ENCODE measurements around the gene ARHGAP22.

The ARHGAP22 gene

GRCh38 chr10:48511875-48512231 is 93.0 kb downstream of the ARHGAP22 start:
- DNase-seq (ENCODE audit: low read depth in 2 of 2) = no peak

GRCh38 chr10:48511066-48511874 is 93.6 kb downstream of the ARHGAP22 start:
- DNase-seq (ENCODE audit: low read depth in 2 of 2) = no peak

GRCh38 chr10:48509974-48510692 is 94.7 kb downstream of the ARHGAP22 start:
- no peak for DNase-seq (ENCODE audit: low read depth in 2 of 2)

- DNase-seq (ENCODE audit: low read depth in 2 of 2) = no peak
Measured at GRCh38 chr10:48508791-48509772, 95.8 kb downstream of the ARHGAP22 start.

- no peak for DNase-seq (ENCODE audit: low read depth in 2 of 2)
Measured at GRCh38 chr10:48507933-48508790, 96.7 kb downstream of the ARHGAP22 start.

- no peak for DNase-seq (ENCODE audit: low read depth in 2 of 2)
Measured at GRCh38 chr10:48507494-48507893, 97.4 kb downstream of the ARHGAP22 start.

- DNase-seq (ENCODE audit: low read depth in 2 of 2) = no peak
Measured at GRCh38 chr10:48506147-48506917, 98.5 kb downstream of the ARHGAP22 start.

- DNase-seq (ENCODE audit: low read depth in 2 of 2) = no peak
Measured at GRCh38 chr10:48505394-48506112, 99.3 kb downstream of the ARHGAP22 start.

GRCh38 chr10:48504141-48504885 is 100.6 kb downstream of the ARHGAP22 start:
- no peak for DNase-seq (ENCODE audit: low read depth in 2 of 2)

GRCh38 chr10:48503293-48503911 is 101.5 kb downstream of the ARHGAP22 start:
- no peak for DNase-seq (ENCODE audit: low read depth in 2 of 2)

GRCh38 chr10:48502791-48503190 is 102.1 kb downstream of the ARHGAP22 start:
- no peak for DNase-seq (ENCODE audit: low read depth in 2 of 2)

- DNase-seq (ENCODE audit: low read depth in 2 of 2) = no peak
Measured at GRCh38 chr10:48501787-48502771, 102.8 kb downstream of the ARHGAP22 start.

GRCh38 chr10:48501226-48501625 is 103.6 kb downstream of the ARHGAP22 start:
- DNase-seq (ENCODE audit: low read depth in 2 of 2) = no peak

GRCh38 chr10:48500771-48501170 is 104.1 kb downstream of the ARHGAP22 start:
- DNase-seq (ENCODE audit: low read depth in 2 of 2) = no peak

GRCh38 chr10:48498940-48499510 is 105.8 kb downstream of the ARHGAP22 start:
- no peak for DNase-seq (ENCODE audit: low read depth in 2 of 2)

- DNase-seq (ENCODE audit: low read depth in 2 of 2) = no peak
Measured at GRCh38 chr10:48497780-48498770, 106.8 kb downstream of the ARHGAP22 start.

Data from activated CD4-positive, alpha-beta T cell treated with anti-CD3 and anti-CD28 coated beads for 24 hours (primary cell).